ENCODE measurements around the gene RRP1B.
"Not testable (repeated sequence)": the region's sequence is repeated elsewhere in the genome, so short reads cannot be mapped to it uniquely, and the experiment has no call there.

- TF ChIP-seq POLR2AphosphoS5 (IDR thresholded peaks at IDR 0.05; ENCODE audit: borderline replicate concordance, low read depth, low read length); EZH2 (IDR thresholded peaks at IDR 0.05); FOXP2 (optimal IDR thresholded peaks at IDR 0.05; ENCODE audit: control extremely low read depth, extremely low read length, insufficient read depth): not testable (repeated sequence)
These were observed 21.1 kb downstream of the RRP1B start for GRCh38 chr21:43680421-43680820.

All from SK-N-MC (cell line).